HG03457 (cell line): ENCODE data around the gene ZNF483.
"Not testable (repeated sequence)": the region's sequence is repeated elsewhere in the genome, so short reads cannot be mapped to it uniquely, and the experiment has no call there.

Experiments used
- ATAC-seq: cut with Tn5 transposase; IDR thresholded peaks from one replicate; pipeline ENCODE4 v1.9.1; 2021; ENCODE audit warnings: moderate number of reproducible peaks; ENCODE audit not compliant: unreplicated experiment

ZNF483 gene

GRCh38 chr9:111542497-111543254 is 17.7 kb downstream of the ZNF483 start:
- no peak for ATAC-seq

DNA sequence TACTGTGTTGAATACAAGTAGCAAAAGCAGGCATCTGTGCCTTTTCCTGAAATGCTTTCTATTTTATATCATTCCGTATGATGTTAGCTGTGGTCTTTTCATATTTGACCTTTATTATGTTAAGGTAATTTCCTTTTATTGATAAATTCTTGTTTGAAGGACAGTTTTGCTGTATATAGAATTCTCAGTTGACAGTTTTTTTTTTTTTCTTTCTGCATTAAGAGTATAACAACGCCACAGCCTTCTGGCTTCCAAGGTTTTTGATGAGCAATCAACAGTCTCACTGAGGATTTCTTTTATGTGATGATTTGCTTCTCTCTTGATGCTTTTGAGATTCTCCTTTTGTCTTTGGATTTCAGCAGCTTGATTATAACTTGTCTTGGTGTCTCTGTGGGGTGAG is 23.6 kb downstream of the ZNF483 start:
- ATAC-seq = no peak

GRCh38 chr9:111555425-111555824 is 30.4 kb downstream of the ZNF483 start:
- ATAC-seq = not testable (repeated sequence)

GRCh38 chr9:111559000-111559610 is 34.1 kb downstream of the ZNF483 start:
- no peak for ATAC-seq

- no peak for ATAC-seq
These were observed 36.3 kb downstream of the ZNF483 start for GRCh38 chr9:111561165-111561719.

DNA sequence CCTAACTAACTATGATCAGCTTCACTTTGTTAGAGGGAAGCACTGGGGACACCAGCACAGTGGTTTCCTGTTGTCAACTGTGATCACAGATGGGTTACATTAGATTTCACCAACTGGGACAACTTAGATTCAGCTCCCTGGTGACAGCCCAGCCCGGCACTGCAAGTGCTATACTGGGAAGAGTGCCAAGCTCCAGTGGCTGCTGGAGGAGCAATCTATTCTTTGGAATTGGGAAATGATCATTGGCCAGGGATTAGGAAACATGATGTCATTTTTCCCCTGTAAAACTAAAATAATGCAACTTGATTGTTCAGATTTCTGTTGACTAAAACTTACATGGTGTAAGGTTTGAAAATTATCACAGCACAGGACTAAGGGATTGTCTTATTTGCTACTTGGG is 41.3 kb downstream of the ZNF483 start:
- ATAC-seq = no peak

GRCh38 chr9:111568127-111568526 is 43.1 kb downstream of the ZNF483 start:
- ATAC-seq = not testable (repeated sequence)

DNA sequence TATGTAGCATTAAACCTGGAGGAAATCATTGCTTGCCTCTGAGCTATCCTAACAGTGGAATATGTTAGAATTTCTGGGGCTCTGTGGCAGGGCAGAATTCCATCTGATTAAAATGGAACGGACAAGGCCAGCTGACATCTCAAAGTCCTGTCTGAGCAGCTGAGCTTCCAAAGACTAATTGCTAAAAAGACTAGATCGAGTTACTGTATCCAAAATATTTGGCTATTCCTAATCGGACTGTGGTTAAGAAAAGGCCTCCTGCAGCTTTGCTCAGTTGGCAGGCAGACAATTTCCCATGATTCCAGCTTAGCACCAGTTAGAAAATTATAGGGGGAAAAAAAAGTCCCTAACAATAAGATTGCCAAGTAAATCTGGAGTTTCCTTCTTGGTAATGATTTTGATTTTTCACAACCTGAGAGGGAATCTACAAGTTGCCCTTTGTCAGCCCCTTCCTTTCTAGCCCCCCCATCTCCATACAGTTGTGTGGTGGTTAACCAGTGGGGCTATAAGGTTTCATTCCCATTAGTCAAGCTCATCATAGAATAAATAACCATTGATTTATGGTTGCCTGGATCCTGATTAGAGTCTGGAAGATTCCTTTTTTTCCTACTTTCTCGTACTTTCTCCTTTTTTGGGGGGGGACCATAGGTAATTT is 48.1 kb downstream of the ZNF483 start:
- no peak for ATAC-seq

DNA sequence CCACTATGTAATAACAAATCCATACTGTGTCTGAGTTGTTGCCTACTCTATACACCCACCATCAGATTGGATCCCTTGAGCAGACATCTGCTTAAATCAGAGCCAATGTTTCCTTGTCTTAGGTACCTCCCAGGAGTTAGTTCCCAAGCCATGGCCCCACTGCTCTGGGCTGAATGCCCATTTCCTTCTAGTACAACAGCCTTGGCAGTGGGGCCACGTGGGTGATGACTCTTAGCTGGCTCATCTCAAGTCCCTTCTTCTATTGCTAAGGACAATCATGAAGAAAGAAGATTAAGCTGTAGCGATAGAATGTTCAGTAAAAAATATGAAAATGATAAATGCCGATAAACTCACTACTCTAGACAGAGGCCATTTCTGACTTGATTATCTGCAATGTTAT is 57.9 kb downstream of the ZNF483 start:
- ATAC-seq = no peak

DNA sequence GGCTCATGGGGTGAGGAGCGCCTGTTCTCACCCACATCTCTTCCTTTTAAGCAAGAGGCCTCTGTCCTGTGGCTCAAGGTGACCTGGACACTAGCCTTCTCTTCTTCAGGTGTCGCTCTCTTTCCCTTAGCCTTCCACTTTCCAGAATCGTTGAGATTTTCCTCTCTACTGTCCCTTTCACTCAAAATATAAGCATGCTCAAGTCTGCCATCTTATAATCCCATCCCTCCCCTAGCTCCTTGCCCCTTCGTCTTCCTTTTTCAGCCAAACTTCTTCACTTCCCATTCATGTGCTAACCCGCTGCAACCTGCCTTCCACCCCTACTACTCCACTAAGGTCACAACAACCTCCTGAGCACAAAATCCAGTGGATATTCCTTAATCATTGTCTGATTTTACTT is 61.4 kb downstream of the ZNF483 start:
- no peak for ATAC-seq

DNA sequence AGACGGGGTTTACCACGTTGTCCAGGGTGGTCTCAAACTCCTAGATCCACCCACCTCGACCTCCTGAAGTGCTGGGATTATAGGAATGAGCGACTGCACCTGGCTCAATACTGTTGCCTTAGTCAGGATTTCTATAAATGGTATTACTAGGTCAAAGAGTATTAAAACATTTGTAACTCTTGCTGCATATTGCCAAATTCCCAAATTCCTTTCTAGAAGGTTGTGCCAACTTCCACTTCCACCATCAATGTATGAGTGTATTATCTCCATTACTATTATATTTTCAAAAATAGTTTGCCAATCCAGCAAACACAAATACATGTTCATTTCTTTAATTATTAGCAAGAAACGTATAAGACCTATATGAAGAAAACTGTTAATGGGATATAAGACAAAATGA is 63.9 kb downstream of the ZNF483 start:
- ATAC-seq = no peak

DNA sequence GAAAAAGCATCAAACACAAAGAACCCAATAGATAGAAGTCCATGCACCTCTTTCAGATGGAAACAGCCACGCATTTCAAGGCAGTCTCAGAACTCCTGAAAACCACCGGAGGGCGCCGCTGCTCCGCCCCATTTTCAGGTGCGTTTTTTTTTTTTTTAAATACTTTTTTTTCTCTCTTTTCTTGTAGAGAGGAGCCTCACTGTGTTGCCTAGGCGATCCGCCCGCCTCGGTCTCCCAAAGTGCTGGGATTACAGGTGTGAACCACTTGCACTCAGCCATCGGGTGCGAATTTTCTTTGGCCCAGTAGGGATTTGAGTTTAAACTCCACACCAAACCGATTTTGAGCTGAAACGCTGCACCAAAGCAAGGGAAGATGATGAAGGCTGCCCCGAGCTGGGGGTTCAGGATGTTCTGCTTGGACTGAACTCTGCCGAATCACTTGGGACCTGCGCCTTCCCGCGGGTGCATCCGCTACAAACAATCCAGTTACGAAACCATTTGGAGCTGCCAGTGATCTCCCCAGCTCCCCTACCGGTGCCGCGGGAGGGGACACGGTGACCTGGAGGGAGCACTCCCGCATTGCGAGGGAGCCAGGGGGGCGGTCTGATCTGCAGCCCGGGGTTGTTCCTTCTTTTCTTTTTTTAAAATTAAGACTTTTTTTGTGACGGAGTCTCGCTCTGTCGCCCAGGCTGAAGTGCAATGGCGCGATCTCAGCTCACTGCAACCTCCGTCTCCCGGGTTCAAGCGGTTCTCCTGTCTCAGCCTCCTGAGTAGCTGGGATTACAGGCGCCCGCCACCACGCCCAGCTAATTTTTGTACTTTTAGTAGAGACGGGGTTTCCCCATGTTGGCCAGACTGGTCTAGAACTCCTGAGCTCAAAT is 73.1 kb downstream of the ZNF483 start:
- ATAC-seq = no peak

DNA sequence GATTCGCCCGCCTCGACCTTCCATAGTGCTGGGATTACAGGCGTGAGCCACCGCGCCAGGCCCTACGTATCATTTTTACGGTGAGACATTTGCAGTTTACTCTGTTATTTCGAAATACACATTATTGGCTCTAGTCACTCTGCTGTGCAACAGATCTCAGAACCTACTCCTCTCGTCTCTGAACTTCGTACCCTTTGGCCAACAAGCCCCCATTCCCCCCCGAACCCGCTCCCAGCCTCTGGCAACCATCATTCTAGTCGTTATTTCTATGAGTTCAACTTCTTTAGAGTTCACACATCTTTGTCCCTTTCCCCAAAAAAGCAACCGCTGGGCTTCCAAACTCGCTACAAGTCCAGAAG is 73.7 kb downstream of the ZNF483 start:
- no peak for ATAC-seq

DNA sequence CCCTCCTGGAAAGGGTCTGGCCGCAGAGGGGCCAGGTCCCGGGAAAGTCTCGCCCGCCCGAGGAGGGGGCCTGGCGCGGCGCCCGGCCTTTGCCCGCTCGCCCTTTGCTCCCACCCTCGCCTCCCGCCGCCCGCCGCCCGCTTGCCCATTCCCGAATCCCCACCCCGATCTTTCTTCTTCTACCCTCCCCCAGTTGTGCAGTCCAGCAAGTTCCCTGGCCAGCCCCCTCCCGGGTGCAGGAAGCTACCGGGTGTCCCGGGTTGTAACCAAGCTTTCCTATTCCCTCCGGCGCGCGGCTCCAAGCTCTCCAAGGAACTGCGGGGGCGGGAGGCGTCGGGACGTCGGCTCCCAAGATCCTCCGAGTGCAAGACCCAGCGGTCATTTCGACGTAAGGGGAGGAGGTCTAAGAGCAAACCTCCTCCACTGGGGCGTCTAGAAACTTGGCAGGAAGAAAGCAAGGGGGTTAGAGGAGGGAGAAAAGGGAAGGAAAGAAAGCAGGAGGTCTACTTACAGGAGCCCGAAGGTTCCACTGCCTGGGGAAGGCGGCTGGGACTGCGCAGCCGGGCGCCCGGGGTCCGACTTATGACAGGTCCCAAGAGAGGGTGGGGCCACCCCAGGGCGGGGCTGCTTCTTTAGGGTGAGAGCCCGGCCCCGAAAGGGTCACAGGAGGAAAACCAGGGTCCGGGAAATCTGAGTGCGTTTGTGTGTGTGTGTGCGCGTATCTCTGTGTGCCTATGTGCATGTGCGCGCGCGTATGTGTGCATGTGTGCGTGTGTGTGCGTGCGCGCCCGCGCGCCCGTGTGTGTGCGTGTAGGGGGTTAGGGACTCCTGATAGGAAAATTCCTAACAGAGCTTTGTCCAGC is 74.3 kb downstream of the ZNF483 start, which contains the start of gene PTGR1:
TSS of gene PTGR1 (minus strand) at position 556 of the 863 bp plus-strand sequence. CDS start 2,225 bp downstream, outside the sequence.
- ATAC-seq = no peak

- ATAC-seq = no peak
These were observed 75.0 kb downstream of the ZNF483 start for GRCh38 chr9:111599955-111600343.

DNA sequence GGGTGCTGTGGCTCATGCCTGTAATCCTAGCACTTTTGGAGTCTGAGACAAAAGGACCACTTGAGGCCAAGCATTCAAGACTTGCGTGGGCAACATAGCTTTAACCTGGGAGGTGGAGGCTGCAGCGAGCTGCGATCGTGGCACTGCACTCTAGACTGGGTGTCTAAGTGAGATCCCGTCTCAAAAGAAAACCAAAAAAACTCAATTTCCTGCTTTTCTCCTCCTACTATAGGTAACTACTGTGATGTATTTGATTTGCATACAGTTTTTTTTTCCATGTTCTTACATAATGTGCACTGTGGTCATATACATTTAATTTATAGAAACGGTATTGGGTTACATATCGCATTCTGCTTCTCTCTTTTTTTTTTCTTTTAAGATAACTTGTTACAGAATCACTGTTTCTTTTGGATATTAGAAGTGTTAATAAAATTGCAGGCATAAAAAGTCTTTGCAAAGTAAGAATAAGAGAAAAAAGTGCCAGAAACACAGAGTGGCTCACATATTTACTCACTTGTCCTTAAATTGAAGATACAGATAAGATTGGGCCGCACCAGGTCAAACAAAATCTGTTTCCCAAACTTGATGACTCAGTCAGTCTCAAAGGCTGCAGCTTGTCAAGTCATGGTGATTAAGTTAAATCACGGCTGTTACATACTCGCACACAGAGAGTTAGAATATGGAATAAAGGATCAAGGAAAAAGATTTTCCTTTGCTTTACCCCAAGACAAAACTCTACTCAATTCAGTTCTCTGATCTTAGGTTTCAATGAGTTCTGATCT is 76.4 kb downstream of the ZNF483 start:
- no peak for ATAC-seq

DNA sequence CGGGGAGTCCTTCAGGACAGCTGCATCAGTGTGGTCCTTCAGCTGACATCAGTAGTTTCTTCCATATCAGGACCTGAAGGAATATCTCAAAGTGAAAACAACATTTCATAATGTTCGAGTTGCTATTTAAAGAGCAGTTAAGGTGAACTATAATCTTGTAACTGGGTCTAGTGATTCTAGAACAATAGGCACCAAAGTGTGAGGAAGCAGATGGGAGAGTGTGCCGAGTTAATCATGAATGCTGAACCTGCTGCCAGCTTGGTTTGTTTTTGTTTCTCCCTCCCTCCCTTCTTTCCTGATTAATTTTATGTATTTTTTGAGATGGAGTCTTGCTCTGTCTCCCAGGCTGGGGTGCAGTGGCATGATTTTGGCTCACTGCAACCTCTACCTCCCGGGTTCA is 78.1 kb downstream of the ZNF483 start:
- ATAC-seq = no peak

GRCh38 chr9:111604054-111604615 is 79.2 kb downstream of the ZNF483 start:
- no peak for ATAC-seq

- no peak for ATAC-seq
These were observed 80.1 kb downstream of the ZNF483 start for GRCh38 chr9:111605041-111605559.
